GM18526 (cell line): Measurements from ENCODE around the gene SLC35A3.

ENCODE experiments used
- POLR2A ChIP-seq: IDR thresholded peaks from 3 replicates; pipeline ENCODE4 v1.6.1; 2011; ENCODE audit not compliant: insufficient read length; ENCODE audit errors: extremely low read depth

The SLC35A3 gene

DNA sequence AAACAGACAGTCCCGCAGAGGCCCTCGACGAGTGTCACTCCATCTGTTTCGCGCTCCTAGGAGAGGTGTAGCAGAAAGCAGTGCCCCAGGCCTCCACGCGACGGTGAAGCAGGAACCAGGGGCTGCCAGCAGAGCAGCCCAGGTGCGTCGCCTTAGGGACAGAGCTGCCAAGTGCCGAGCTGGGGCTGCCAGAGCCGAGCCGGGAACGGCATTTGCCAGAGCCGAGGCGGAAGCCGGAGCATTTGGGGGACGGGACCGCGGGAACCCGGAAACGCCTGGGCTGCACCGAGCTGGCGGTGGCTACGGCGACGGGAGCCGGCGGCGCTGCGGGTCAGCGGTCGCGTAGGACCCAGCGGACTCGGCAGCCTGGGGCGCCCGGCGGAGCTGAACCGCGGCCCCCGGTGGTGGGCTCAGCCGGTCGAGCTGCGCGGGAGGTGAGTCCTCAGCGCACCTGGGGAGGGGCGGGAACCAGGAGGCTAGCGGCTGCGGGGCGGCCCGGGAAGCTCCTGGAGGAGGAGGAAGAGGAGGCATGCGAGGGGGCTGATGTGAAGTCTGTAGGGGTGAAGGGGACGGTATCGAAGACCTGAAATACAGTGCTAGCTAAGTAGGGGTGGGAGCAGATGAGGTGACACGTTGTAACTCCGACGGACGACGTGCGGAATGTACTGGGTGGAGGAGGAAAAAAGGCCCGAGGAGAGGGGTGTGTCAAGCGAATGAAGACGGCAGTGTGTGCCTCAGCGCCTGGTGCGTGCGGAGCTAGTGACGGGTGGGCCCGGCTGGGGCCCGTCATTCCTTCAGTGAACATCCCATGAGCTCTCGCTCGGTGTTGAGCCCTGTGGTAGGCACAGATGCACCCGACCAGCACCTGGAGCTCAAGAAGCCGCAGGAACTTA, at the start of gene SLC35A3:
TSS of gene SLC35A3 (plus strand) at position 268 of the 893 bp plus-strand sequence. CDS start 23,559 bp downstream, outside the sequence.
- TF ChIP-seq POLR2A: peak; percentile 78

DNA sequence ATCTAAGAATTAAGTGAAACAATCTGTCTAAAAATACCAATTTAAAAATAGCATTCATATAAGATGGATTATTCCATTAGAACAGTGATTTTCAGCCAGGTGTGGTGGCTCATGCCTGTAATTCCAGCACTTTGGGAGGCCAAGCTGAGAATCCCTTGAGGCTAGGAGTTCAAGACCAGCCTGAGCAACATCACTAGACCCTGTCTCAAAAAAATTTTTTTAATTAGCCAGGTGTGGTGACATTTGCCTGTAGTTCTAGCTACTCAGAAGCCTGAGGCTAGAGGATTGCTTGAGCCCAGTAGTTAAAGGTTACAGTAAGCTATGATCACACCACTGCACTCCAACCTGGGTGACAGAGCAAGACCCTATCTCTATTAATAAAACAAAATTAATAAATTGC, 35.0 kb upstream of the SLC35A3 start:
- no peak for TF ChIP-seq POLR2A

DNA sequence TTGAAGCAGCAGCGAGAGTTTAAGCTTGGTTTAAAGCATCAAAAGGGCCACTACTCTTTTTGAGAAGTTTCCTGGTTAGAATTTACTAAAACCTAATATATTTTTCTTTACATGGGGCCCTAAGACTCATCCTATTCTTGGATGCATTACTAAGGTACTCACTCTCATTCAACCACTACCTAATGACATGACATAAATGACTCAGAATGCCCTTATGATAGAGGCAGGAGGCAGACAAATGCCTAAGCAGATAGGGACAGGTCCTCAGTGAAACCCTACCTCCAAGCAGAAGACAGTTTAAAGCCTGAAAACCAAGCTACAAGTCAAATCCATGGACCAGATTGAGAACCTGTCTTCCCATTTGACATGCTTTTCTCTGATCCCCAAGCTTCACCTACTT, 34.3 kb upstream of the SLC35A3 start:
- no peak for TF ChIP-seq POLR2A

DNA sequence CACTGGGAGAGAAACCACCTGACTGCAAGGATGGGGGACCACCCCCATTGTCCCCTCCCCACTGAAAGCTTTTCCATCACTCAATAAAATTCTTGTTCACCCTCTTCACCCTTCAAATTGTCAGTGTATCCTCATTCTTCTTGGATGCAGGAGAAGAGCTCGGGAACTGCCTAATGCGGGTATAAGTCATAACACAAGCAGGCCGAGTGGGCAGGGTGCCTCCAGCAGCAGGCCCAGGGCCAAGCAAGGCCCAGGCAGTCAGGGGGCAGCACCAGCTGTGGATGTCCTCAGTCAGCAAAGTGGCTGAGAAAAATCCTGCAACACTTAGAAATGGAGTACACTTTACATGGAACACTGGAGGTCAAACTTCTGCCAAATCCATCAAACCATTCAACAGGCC, 33.7 kb upstream of the SLC35A3 start:
- TF ChIP-seq POLR2A: no peak

DNA sequence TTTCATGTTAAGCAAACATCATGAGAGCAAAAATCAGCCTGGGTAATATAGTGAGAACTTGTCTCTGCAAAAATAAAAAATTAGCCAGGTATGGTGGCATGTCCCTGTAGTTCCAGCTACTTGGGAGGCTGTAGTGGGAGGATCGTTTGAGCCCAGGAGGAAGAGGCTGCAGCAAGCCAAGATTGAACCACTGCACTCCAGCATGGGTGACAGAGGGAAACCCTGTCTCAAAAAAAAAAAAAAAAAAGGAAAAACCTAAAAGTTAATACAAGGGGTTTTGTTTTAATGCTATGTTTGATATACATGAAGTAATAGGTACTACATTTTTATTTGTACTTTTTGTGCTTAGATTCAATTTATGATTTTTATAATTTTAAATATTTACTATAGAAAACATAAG, 27.1 kb upstream of the SLC35A3 start:
- no peak for TF ChIP-seq POLR2A

DNA sequence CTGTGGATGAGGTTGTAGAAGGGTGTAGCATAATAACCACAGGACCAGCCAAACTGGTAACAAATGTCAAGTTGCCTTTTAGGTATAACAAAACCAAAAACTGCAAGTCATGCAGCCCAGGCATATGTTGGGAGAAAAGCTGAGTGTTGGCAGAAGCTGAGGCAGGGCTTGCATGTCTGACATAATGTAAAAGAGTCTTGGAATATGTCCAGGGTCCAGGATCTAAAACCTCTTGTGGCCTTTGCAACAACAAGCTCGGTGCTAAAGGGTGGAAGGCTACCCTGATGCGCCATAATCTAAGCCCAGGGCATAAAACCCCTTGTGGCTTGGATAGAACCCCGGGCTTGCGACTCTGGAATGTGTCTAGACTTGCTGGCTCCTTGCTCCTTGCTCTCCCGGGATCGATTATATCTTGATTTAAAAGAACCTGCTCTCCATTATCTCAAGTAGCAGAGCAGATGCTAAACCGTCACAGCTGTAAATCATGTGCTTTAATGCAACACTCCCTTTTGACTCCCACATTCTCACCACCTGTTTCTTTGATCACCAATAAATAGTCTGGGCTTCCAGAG, 26.5 kb upstream of the SLC35A3 start:
- TF ChIP-seq POLR2A: no peak

DNA sequence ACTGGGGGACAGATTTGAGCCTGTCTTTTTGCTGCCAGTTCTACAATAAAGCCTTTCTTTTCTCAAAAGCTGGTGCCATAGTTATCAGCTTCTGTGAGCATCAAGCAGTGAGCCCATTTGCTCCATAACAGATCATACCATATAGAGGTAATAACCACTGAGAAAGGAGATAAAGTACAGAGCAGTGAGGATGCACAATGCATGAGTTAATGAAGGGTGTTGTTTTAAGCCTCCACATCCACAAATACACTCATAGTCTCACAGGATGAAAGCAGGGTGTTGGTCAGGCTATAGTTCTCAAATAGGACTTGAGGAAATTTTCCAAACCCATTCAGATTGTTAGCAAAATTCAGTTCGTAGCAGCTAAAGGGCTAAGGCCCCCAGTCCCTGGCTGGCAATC, 25.6 kb upstream of the SLC35A3 start:
- no peak for TF ChIP-seq POLR2A

DNA sequence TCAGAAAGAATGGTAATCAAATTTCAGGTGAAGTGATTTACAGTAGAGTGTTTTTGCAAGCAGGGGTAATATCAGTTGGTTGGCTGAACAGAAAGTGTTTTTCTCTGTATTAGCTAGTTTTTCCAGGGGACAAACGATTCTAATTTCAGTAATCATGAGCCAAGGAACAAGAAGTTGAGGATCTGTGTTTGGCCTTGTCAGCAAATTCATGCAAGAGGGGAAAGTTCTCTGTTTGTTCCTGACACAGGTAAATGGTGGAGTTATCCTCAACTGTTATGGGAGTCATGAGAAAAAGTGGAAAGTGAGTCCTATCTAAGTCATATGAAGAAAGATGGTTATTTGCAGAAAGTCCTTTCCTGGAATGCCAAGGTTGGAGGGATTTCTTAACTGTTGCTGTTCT, 24.6 kb upstream of the SLC35A3 start:
- no peak for TF ChIP-seq POLR2A

DNA sequence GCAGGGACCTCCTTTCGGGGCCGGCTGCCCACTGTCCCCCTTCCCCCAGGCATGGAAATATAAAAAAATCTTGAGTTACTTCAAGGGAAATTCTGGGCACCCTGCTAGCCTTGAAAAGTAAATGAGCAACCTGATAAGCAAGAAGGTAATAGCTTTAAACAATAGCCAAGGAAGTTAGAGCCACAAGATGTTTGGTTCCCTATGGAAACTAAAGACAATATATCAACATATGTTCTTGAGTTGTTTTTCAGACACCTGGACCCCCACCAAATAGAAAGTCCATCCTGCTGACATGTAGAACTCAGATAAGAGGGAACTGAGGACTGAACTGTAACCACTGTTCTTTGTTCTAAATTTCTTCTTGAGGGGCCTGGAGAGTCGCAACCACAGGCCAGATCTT, 19.3 kb upstream of the SLC35A3 start:
- TF ChIP-seq POLR2A: no peak

DNA sequence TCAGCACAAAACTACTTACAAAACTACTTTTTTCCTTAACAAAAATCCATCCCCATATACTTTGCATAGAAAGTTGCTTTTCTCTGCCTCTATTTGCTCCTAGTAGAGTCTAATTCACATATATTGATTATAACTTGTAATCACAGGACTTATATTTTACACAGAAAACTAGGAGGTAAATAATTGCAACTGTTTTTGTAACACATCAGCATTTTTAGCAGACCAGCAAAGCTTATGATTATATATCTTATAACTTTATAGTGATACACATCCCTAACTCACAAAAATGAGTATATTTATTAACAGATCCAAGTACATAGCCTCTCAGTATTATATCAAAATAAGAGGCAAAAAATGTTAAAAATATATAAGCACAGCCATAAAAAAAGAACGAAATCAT, 17.3 kb upstream of the SLC35A3 start:
- TF ChIP-seq POLR2A: no peak

DNA sequence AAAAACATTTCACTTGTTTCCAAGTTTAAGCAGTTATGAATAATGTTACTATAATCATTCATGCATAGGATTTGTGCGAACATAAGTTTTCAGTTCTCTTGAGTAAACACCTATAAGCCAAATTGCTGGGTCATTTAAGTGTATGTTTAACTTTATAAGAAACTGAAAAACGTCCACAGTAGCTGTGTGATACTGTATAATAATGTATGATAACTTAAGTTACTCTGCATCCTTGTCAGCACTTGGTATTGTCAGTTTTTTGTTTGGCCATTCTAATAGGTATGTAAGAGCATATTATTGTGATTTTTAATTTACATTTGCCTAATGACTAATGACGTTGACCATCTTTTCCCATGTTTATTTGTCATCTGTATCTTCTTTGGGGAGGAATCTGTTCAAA, 14.4 kb upstream of the SLC35A3 start:
- no peak for TF ChIP-seq POLR2A

DNA sequence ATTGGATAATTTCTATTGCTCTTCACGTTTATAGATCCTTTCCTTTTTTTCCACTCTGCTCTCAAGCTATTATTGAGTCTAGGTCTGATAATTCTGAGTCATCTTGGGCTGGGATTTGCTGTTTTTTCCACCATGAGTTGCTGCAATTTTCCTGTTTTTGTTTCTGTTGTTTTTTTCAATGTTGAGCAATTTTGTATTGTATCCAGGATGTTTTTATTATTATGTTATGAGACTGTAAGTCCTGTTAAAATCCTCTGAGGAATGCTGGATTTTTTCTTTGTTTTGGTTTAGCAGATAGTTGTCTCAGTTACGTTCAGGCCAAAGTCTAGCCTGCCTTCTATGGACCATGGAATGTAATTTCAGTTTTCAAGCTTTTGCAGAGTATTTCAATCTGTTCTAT, 13.0 kb upstream of the SLC35A3 start:
- no peak for TF ChIP-seq POLR2A

DNA sequence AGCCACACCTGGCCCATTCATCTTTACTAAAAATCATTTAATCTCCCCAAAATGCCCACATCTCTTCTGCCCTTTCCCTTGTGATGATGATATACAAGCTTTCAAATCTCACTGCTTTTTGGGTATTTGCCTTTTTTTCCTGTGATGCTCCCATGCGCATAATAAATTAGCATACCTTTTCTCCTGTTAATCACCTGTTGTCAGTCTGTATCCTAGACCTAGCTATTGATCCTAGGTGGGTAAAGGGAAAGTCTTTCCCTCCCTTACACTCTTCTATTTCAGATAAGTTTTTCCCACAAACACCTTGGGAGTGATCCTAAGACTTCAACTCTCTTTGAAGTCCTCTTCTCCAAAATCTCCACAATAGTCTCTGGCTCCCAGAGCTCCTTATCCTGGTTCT, 12.0 kb upstream of the SLC35A3 start:
- TF ChIP-seq POLR2A: no peak

DNA sequence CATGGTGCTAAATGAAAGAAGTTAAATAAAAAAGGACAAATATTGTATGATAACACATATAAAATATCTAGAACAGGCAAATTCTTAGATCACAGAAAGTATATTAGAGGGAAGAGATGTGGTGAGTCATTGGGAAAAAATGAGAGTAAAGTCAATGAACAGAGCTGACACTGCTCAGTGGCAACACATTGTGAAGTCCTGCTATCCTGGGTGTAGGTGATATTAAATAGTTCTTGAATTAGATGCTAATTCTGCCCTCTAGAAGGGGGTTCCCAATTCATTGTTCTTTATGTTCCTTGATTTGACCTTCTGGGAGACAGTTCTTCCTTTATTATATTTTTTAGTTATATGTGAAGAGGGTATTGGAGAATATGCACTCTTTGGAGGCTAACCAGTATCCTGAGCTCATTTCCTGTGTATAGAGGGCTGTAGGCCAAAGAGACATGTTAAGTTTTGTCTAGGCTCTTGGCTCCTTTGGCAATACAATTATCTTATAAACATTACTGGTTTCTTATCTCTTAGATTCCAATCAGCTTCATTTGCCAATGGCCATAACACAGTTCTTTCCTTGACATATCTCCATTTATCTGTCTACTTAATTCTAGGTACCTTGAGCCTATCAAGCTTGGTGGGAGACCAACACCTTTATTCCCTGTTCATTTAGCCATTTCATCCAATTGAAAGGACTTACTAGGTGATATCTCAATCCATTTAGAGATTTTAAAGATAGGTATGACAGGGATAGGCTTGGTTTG, 6.6 kb upstream of the SLC35A3 start:
- no peak for TF ChIP-seq POLR2A

DNA sequence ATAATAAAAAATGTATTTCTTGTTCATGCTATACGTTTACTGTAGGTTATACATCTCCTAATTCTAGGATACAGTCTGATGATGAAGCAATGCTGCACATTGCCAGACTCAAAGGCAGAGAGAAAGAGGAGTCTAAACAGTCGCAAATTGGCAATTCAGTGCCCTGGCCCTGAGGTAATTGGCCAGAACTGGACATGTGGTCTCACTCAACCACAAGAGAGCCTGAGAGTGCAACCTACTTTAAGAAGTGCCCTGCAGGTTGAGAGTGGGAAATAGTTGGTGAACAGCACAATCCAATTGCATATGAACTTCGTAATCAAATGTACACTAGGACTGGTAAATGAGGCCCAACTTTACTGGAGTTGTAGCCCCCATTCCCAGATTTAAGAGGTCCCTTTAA, 5.0 kb upstream of the SLC35A3 start:
- TF ChIP-seq POLR2A: no peak
